Tongue (tissue), 2 donors: ENCODE data around the gene GINS2. TPM values are rescaled to one million over a fixed set of nuclear protein-coding genes. Genes with fewer than 3 reads are reported as not detected.

Source experiments
- DNase-seq: peaks from one replicate; pipeline ENCODE4 v3.0.0-alpha.2; 2015
- total RNA-seq: library from RNA; depleted of rRNA; stranded (reverse); fragments of >200 nt; gene quantifications from one replicate; pipeline ENCODE4 v1.2.3, GENCODE V29; 2014

The GINS2 gene
- 4.6 TPM for total RNA-seq

DNA sequence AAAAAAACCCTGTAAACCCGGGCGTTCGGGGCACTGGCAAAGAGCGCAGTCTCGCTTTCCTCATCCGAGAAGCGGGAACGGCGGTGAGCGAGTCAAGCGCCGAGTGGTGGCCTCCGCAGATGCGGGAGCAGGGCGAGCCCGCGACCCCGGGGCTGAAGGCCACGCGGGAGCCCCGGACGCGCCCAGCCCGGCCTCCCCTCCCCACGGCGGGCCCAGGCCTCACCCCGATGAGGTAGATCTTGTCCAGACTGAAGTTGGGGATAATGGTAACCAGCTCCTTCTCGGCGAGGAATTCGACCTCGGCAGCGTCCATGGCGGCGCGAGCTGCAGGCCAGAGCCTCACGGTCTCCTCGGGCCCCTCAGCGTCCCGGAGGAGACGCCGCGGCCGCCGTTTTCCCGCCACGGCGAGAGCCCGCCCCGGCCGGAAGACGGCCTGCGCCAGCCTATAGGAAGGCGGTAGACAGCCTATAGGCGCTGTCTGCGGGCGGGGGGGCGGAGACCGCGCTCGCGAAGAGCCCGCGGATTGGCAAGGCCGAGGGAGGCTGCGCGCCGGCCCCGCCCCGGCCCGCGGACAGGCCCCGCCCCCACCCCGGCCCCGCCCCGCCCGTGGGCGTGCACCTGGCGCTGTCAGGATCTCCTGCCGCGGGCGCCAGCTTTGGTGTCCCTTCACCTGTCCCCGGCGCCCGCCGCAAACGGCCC lies at the start of gene GINS2:
GINS2 (minus strand) TSS at position 369 of the 699 bp plus-strand sequence; CDS start at position 313, 56 bp downstream.
- peak; percentile 96 for DNase-seq

DNA sequence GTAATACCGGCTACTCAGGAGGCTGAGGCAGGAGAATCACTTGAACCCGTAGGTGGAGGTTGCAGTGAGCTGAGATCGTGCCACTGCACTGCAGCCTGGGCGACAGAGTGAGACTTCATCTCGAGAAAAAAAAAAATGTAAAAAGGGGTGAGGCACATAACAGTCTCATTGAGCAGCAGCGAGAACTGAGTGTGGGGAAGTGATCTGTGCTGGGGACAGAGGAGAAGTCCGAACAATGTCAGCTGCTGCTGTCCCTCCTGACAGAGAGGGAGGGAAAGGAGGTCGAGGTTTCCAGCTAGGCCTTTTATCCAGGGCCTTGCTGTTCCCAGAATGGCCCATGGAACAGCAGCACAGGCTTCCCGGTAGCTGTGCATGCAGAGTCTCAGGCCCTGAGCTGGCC lies 48.2 kb upstream of the GINS2 start:
- no peak for DNase-seq

DNA sequence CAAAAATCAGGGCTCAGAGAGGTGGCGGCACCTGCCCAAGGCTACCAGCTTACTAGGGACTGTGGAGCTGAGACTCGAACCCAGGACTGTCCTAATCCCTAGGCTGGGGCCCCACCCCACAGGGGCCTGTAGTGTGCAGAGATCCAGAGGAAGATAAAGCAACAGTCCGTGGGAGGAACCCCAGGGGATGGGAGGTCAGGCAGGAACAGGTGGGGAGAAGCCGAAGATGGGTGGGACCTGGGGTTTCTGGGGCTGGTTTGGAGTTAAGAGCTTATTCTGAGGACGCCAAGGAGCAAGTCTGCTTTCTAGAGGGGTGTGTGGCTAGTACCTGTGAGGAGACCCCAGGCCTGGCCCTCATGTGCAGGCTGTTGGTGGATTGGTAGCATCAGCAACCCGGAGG lies 47.2 kb upstream of the GINS2 start:
- no peak for DNase-seq

DNA sequence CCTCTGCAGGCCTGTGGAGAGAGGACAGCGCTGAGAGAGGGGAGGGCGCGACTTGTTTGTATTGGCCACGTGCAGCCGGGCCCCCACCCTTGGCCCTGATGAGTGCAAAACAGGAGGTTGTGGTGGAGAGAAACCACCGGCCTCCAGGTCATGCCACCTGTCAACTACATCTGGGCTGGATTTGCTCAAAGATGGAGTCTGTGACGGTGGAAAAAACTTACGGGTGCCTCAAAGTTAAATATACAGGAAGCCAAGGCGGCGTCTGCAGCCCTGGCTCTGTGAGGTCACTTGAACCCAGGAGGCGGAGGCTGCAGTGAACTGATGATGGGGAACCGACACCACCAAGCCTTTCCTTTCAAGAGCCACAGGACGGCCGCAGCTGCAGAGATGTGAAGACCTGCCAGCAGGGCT lies 46.5 kb upstream of the GINS2 start:
- DNase-seq: no peak

DNA sequence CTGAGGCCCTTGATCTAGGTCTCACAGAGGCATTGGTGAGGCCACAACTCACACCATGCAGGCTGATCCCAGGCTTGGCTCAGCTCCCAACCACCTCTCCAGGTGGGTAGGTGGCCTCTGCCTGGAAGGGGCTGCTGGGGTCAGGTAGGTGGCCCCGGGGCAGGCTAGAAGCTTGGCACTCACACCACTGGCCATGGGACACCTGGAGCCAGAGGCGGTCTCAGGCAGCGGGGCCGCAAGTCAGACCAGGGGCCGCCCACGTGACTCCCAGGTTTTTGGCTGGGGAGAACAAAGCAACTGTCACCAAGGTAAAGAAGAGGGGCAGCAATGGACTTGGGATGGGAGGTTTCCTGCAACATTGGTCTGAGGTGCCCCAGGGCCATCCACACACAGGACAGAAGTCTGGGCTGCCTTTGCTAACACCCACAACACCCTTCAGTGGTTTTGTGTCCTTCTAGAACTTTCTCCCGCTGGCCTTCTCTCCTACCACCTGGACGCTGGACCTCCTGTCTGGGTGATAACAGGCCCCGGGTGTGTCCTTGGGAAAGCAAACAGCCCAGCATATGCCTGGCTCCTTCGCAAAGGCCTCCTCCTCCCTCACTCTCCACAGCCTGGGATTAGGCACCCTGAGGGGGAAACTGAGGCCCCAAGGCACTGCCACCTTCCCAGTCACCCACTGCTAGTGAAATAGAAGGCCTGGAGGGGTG lies 45.7 kb upstream of the GINS2 start:
- no peak for DNase-seq

DNA sequence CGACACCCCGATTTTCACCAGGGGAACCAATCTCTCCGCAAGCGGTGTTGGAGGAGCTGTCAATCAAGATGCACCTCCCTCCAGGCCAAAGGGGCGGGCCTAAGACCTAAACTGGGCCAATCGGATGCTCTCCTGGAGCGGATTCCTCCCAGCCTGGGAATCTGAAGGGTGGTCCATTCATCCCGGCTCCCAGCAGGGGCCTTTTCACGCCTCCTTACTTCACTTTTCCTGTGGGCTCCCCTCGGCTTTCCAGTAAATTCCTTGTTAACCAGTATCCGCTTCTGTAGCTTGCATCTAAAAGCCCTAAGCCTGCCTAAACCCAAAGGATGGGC lies 45.1 kb upstream of the GINS2 start:
- DNase-seq: no peak

DNA sequence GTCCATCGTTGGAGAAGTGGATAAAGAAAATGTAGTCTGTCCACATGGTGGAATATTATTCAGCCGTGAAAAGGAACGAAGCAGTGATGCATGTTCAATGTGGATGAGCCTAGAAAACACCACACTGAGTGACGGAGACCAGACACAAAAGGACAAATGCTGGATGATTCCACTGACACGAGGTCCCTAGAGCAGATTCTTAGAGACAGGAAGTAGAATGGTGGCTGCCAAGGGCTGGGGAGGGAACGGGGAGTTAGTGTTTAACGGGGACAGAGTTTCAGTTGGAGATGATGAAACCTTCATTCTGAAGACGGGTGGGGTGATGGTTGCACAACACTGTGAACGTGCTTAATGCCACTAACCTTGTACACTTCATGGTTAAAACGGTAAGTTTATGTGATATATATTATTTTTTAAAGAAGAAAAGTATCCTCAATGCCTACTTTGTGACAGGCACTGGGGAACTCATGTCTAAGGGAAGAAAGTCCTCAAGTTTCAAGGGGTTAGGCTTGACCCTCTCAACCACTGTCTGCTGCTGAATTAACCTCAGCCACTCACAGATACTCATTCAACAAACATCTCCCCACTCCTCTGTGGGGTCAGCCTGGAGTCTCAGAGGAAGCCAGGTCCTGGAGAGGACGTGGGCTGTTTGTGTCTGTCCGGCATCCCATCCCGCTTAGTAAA lies 44.5 kb upstream of the GINS2 start:
- no peak for DNase-seq

DNA sequence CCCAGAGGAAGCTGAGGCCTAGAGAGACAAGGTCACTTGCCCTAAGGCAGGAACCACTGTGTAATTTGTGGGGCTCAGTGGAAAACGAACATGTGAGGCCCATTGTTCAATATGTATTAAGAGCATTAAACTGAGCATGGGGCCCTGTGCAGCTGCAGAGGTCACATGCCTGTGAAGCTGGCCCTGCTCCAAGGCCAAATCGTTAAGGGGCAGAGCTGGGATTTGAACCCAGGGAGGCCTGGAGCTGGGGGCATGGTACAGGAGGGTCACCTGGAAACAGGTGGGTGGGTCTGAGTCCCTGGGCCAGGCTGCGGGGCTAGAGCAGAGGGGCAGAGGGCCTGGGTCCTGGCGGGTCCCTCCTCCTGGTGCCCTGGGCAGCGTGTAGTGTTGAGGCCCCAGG lies 42.4 kb upstream of the GINS2 start:
- no peak for DNase-seq

DNA sequence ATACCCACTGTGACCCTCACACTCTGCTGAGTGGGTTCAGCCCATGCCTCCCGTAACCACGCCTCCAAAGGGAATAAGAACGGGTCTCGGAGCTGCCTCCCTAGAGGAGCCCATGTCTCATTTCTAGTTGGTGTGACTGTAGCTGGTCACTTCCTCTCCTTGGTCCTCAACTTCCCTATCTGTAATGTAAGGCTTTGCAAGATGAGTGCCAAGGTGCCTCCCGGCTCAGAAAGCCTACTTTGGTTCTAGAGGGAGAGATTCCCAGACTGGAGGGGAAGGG lies 41.4 kb upstream of the GINS2 start:
- no peak for DNase-seq

DNA sequence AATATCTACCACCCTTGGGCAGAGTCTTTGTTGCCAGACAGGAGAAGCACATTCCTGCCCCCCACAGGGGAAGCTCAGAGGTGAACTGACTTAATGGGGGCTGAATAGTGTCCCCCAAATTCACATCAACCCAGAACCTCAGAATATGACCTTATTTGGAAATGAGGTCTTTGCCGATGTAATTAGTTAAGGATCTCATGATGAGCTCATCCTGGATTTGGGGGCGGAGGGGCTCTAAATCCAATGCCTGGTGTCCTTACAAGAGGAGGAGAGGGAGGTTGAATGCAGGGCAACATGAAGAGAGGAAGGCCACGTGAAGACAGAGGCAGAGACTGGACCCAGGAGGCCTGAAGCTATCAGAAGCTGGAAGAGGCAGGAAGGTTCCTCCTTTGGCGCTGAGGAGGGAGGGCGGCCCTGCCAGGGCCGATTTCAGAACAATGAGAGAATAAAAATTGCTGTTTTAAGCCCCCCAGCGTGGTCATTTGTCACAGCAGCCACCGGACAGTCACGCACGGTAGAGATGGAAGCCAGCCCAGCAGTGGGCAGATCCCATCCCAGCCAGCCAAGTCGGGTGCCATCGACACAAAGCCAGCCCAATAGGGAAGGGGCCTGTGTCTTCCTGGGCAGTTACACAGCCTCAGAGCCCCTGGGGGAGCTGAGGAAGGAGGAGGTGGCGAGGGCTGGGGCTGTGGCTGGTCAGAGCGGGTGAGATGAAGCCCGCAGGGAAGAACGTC lies 40.9 kb upstream of the GINS2 start:
- no peak for DNase-seq

DNA sequence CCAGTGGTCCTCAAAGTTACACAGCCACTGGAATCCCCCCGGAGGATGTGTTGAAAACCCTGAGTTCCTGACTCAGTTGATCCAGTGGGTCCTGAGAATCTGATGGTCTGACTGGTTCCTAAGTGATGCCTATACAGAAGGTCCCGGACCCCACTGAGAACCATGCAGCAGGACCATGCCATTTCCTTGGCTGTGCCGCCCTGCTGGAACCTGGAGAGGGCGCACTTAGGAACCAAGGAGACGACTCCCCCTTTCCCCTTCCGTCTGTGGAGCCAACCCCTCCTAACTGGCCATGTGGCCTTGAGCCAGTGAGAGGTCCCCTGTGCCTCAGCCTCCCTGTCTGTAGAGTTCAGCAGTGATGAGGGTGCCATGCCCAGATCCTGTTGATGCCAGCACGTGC lies 40.1 kb upstream of the GINS2 start:
- DNase-seq: no peak

DNA sequence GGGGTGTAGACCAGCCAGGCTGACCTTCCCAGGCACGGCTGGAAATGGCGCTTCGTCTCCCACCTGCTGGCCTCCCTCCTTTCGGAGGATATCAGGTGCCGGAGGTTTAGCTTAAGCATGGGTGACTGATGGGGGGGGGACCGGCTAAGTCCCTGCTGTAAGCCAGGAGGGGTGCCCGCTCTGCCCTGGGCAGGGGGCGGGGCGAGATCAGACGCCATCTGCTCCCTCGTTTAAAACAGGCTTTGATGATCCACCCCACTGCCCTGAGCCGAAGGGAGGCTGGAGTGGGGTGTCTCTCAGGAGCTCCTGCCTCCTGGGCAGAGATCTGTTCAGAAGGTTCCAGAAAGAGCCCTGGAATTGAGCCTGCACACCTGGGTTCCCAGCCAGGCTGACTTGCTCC lies 36.2 kb upstream of the GINS2 start:
- no peak for DNase-seq

DNA sequence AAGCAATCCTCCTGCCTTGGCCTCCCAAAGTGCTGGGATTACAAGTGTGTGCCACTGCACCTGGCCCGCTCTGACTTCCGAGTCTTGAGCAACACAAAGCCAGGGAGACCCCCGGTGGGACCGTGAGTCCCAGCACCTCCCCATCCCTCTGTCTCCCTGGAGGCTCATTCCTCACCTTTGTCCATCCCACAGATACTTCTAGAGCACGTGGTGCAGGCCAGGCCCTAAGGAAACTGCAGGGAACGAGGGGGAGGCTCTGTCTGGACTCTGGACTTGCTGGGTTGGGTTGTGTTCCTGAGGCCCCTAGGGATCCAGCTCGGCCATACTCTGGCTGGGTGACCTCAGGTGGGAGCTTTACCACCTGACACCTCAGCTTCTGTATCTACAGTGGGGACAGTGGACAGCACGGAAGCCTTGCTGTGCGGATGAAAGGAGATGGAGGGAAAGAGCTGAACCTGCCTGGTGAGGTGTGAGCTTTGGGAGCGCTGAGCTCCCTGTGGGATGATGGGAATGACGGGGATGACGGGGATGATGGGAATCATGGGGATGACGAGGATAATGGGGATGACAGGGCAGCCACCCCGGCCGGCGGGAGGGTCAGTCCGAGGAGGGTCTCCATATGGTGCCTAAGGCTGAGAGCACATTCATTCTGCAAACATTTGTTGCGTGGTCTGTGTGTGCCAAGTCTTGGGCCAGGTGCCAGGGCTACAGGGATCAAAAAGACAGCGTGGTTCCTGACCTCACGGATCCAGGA lies 35.5 kb upstream of the GINS2 start:
- no peak for DNase-seq

DNA sequence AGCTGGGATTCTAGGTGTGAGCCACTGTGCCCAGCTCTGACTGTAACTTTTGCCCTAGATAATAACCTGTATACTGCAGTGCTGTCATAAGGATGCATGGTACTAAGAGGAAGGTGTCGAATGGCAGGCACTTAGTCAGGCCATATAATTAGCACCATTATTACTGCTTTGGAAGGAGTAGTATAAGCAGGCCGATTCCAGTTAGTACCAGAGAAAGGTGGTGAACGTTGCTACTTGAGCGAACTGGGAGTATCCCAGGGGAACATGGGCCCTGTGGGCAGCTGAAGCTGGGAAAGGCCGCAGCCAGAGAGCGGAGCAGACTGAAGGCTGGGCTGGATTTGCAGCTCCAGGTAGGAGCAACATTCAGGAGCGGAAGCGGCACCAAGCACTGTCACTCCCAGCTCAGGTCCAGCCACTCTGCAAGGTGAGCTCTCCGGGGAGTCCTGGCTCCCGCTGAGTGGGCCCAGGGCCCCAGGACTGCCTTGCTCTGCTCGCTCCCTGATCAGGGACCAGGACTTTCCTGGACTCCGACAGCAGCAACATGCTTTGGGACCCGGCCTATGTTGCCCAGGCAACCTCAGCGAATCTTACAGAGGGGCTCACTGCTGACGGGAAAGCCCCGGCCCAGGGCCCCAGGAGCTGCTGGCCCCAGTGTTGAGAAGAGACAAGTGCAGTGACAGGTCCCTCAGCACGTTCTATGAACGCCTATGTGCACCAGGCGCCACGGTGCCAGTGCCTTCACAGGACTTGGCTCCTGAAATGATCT lies 33.6 kb upstream of the GINS2 start:
- DNase-seq: no peak

DNA sequence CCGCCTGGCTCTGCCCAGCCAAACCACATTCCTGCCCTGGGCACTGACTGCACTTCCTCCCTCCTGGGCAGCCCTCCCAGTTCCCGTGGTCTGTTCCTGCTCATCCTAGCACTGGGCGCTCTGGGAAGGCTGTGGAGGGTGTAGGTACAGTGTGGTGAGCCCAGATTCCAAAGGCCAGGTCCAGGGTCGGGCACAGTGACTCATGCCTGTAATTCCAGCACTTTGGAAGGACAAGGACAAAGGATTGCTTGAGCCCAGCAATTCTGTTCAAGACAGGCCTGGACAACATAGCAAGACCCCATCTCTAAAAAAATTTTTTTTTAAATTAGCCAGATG lies 31.5 kb upstream of the GINS2 start:
- no peak for DNase-seq

DNA sequence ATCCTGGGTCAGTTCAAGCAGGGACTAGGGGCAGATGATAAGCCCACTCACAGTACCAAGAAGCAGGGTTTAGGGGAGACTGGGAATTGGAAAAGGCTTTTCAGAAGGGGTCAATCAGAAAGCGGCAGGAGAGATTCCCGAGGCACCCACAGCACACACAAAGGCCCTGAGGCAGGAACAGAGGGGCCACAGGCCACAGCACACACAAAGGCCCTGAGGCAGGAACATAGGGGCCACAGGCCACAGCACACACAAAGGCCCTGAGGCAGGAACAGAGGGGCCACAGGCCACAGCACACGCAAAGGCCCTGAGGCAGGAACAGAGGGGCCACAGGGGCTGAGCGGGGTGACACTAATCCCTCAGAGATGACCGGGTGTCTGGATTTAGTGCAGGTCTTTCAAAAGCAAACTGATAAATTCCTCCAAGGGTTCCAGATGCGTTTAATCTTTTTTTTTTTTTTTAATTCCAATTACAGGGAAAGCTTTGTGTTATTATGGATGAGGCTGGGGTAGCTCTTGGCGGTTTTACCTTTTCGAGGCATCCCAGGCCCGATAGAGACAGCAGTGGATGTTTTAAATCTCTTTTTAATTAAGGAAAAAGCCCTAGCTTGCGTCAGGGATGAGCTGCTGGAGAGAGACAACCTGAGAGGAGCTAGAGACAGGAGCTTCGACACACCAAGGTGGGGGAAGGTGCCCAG lies 31.0 kb upstream of the GINS2 start:
- DNase-seq: no peak

DNA sequence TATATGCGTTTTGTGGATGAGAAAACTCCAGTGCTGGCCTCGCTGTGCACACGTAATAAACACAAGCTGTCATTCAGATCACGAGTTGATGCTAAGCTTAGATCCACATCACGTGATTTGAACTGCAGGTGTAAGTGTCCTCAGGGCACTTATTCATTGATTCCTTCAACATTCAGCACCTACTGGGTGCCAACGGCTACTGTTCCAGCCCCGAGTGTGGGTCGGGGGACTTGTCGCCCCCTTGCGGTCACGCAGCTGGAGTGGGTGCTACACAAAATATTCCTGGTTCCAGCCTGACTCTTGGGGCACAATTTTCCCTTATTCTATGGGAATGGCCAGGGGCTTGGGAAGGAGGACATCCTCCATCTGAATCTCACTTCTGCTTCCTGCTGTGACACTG lies 29.9 kb upstream of the GINS2 start:
- DNase-seq: no peak

DNA sequence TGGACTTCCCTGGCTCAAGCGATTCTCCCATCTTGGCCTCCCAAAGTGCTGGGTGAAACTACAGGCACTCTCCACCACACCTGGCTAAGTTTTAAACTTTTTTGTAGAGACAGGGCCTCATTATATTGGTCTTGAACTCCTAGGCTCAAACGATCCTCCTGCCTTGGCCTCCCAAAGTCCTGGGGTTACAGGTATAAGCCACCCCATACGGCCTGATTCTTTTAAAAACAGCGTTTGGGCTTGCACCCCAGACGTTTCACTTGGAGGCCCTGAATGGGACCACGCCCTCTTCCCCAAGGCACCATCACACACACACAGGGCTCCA lies 29.4 kb upstream of the GINS2 start:
- no peak for DNase-seq

DNA sequence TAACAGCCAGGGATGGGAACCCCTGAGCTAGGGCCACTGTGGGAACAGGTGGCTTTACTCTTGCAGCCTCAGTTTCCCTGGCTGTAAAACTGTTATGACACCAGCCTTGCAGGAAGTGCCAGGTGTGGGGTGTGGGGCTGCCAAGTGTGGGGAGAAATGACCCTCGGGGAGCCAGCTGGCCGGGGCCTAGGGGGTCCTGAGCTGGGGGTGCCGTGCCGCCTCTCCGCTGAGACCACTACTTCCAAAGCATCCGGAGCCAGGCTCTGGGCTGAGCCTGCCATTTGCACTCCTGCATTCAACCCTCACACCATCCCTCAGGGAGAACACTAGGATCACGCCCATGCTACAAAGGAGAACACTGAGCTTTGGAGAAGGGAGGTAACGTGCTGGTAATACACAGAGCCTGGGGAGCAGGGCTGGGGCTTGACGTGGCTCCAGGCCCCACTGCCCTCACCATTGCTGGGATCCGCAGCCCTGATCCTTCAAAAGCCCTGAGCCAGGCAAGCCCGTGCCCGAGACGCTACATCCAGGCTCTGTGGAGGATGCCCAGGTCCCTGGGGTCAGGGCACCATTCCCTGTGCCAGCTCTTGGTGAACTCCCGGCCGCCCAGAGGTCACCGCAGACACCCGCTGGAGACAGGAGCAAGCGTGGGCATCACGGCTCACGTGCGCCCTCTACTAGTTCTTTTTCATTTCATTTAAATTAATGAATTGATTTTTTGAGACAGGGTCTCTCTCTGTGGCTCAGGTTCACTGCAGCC lies 28.8 kb upstream of the GINS2 start:
- DNase-seq: peak; percentile 87

DNA sequence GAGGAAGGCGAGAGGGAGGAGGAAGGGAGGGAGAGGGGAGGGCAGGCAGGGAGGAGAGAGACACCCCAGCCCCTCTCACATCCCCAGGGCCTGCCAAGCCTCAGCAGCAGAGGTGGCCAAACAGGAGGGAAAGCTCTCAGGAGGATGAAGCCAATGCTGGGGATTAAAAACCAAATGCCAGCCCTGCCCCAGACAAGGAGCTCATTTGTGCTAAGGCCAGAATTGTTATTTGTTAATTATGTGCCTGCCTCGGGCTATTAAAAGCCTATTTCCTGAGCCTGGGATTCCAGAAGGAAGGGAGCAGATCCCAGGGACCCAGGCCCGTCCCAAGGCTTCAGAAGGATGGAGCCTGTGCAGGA lies 27.9 kb upstream of the GINS2 start:
- DNase-seq: no peak
